Astrocyte of the spinal cord (primary cell): ENCODE data around the gene PLCZ1.

Experiments used
- DNase-seq: peaks from one replicate; pipeline ENCODE4 v3.0.0; 2011; ENCODE audit warnings: low read depth, low spot score
- H3K4me3 ChIP-seq: 2 replicates; pipeline ENCODE4 v1.5.1; 2011; ENCODE audit warnings: low read depth, mild to moderate bottlenecking, low read length, moderate library complexity
- CTCF ChIP-seq: IDR thresholded peaks from 2 replicates; pipeline ENCODE4 v1.5.1; 2012; ENCODE audit warnings: low read depth, mild to moderate bottlenecking, low read length, inconsistent platforms
- in situ Hi-C: cut with HindIII; loops from 2 replicates; pipeline ENCODE4 v1.10.0; 2017; ENCODE audit warnings: low sequenced_read_pairs

Gene PLCZ1

GRCh38 chr12:18731156-18731555, 6.7 kb downstream of the PLCZ1 start:
- H3K4me3 ChIP-seq, result no peak overlapping the region
- in situ Hi-C loops, result no loop called here
- TF ChIP-seq CTCF, result no peak
- no peak for DNase-seq

- in situ Hi-C loops, result no loop called here
- no peak overlapping the region for H3K4me3 ChIP-seq
- TF ChIP-seq CTCF, result no peak
- DNase-seq, result peak; percentile 61
These were observed 14.1 kb downstream of the PLCZ1 start for GRCh38 chr12:18723752-18724151.

GRCh38 chr12:18721452-18721851, 16.4 kb downstream of the PLCZ1 start:
- in situ Hi-C loops, result no loop called here
- no peak for TF ChIP-seq CTCF
- H3K4me3 ChIP-seq, result no peak overlapping the region
- no peak for DNase-seq

- no peak for DNase-seq
- H3K4me3 ChIP-seq, result no peak overlapping the region
- TF ChIP-seq CTCF, result no peak
- in situ Hi-C loops, result no loop called here
These were observed 17.1 kb downstream of the PLCZ1 start for GRCh38 chr12:18720690-18721089.

- no peak overlapping the region for H3K4me3 ChIP-seq
- in situ Hi-C loops, result no loop called here
- DNase-seq, result no peak
- TF ChIP-seq CTCF, result no peak
These were observed 17.8 kb downstream of the PLCZ1 start for GRCh38 chr12:18719922-18720510.

GRCh38 chr12:18718462-18718861, 19.4 kb downstream of the PLCZ1 start:
- no peak overlapping the region for H3K4me3 ChIP-seq
- in situ Hi-C loops, result no loop called here
- no peak for TF ChIP-seq CTCF
- DNase-seq, result no peak

- DNase-seq, result no peak
- TF ChIP-seq CTCF, result no peak
- in situ Hi-C loops, result no loop called here
These were observed 21.6 kb downstream of the PLCZ1 start for GRCh38 chr12:18716236-18716635.

More at GRCh38 chr12:18716236-18716635, 21.6 kb downstream of the PLCZ1 start:
- H3K4me3 ChIP-seq, result no peak overlapping the region
